Right atrium auricular region (tissue), 2 donors: ENCODE measurements around the gene DGAT2. TPM values are rescaled to one million over a fixed set of nuclear protein-coding genes. Genes with fewer than 3 reads are reported as not detected.

Experiments used
- DNase-seq: peaks from one replicate; pipeline ENCODE4 v3.0.0-alpha.2; 2019; ENCODE audit warnings: low spot score
- H3K27ac ChIP-seq, 2 donors: fragments of 200-600 bp; sonication (generic); 1 replicate in 1 of 2; 2 replicates in 1 of 2; pipeline ENCODE4 v1.5.1; 2016 to 2019
- H3K27me3 ChIP-seq, 2 donors: fragments of 200-600 bp; sonication (generic); one replicate each; pipeline versions ENCODE4 v1.5.1 to v1.6.0; 2017 to 2019
- H3K36me3 ChIP-seq: fragments of 200-600 bp; sonication (generic); one replicate; pipeline ENCODE4 v1.5.1; 2016
- H3K4me1 ChIP-seq, 2 donors: fragments of 200-600 bp; sonication (generic); one replicate each; pipeline versions ENCODE4 v1.5.1 to v1.6.0; 2017 to 2019
- H3K4me3 ChIP-seq, 2 donors: fragments of 200-600 bp; sonication (generic); 1 replicate in 1 of 2; 2 replicates in 1 of 2; pipeline ENCODE4 v1.5.1; 2017 to 2019; ENCODE audit warnings: mild to moderate bottlenecking in 1 of 2, moderate library complexity in 1 of 2
- H3K9me3 ChIP-seq, 2 donors: fragments of 200-600 bp; sonication (generic); one replicate each; pipeline ENCODE4 v1.5.1; 2019
- CTCF ChIP-seq, 2 donors: fragments of 200-600 bp; sonication (generic); IDR thresholded peaks; one replicate each; pipeline ENCODE4 v1.5.1; 2019; ENCODE audit warnings: antibody characterized with exemption in 2 of 2
- total RNA-seq, 2 donors: library from RNA; depleted of rRNA; stranded (reverse); fragments of >200 nt; gene quantifications; one replicate each; pipeline ENCODE4 v1.1.0, GENCODE V29; 2016

DGAT2 gene
- total RNA-seq, 2 donors from 2014 or later: 2.7 to 27.7 TPM

DNA sequence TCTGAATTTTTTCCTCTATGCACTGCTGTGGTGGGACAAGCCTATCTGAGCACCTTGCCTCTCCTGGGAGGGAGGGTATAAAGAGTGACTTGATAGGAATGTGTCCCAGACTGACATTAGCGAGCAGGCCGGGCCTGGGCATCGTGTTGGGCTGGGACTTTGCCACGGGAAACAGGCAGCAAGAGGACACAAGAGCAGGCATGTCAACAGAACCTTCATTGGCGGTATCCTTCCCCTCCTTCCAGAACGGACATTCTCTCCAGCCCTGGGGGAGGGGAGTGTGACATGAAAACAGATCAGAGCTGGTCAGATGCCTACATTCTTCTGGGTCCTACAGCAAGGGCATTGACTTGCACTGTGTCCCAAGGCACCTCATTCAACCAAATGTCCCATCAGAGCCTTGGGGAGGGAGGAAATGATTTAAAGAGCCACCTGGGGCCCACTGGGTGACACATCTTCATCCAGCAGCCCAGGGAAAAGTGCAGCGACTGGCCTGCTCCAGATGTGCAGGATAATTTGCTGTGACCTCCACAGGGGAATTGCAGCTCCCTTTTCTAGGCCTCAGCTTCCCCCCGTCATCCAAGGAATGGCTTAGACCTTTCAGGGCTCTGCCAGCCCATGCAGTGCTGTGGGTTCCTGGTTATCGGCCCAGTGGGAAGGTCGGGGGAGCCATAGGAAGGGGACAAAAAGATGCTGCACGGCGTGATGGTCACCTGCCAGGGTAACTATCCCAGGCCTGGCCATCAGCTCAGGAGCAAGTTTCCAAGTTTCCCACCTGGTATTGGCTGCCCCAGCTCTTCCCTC, 24.6 kb downstream of the DGAT2 start:
- Histone ChIP-seq H3K27ac (no peak overlapping the region), H3K4me3 (no peak overlapping the region), H3K27me3 (no peaks in the 10 kb centered on the region), H3K9me3 (no peaks in the 10 kb centered on the region), H3K36me3 (no peaks in the 10 kb centered on the region), H3K4me1 (peaks cover 0 to 6% of the 10 kb centered on the region in 2 donors)
- TF ChIP-seq CTCF (IDR thresholded peaks at IDR 0.05): no peak
- no peak for DNase-seq

DNA sequence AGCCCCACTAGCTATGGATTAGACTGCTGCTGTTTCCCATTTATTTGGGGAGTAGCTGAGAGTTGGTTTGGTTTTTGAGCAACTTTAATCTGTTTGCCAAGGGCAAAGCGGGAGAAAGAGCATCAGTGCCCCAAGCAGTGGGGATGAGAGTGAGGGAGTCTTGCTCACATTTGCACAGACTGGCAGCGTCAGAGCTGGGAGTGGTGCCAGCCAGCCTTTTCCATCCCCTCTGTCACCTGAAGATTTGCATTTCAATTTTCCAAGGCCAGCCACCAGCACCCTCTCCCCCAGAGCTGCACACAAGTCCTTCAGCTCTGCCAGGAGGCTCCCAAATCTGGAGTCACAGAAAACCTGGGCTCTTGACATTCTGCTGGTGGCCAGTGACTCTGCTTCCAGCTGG, 25.4 kb downstream of the DGAT2 start:
- Histone ChIP-seq H3K27ac (no peak overlapping the region), H3K4me3 (no peak overlapping the region), H3K36me3 (no peaks in the 10 kb centered on the region), H3K27me3 (no peaks in the 10 kb centered on the region), H3K9me3 (no peaks in the 10 kb centered on the region), H3K4me1 (peaks cover 0 to 6% of the 10 kb centered on the region in 2 donors)
- DNase-seq: no peak
- no peak for TF ChIP-seq CTCF (IDR thresholded peaks at IDR 0.05)

- Histone ChIP-seq H3K27me3 (no peaks in the 10 kb centered on the region), H3K36me3 (no peaks in the 10 kb centered on the region), H3K4me3 (no peak overlapping the region), H3K4me1 (peaks cover 0 to 6% of the 10 kb centered on the region in 2 donors), H3K9me3 (no peaks in the 10 kb centered on the region), H3K27ac (no peak overlapping the region)
- no peak for DNase-seq
- no peak for TF ChIP-seq CTCF (IDR thresholded peaks at IDR 0.05)
These were observed 26.9 kb downstream of the DGAT2 start for GRCh38 chr11:75795276-75796090.

GRCh38 chr11:75796091-75796435, 27.5 kb downstream of the DGAT2 start:
- Histone ChIP-seq H3K27me3 (no peaks in the 10 kb centered on the region), H3K27ac (no peak overlapping the region), H3K36me3 (no peaks in the 10 kb centered on the region), H3K9me3 (no peaks in the 10 kb centered on the region), H3K4me3 (no peak overlapping the region), H3K4me1 (peaks cover 0 to 6% of the 10 kb centered on the region in 2 donors)
- no peak for DNase-seq
- TF ChIP-seq CTCF (IDR thresholded peaks at IDR 0.05): no peak

DNA sequence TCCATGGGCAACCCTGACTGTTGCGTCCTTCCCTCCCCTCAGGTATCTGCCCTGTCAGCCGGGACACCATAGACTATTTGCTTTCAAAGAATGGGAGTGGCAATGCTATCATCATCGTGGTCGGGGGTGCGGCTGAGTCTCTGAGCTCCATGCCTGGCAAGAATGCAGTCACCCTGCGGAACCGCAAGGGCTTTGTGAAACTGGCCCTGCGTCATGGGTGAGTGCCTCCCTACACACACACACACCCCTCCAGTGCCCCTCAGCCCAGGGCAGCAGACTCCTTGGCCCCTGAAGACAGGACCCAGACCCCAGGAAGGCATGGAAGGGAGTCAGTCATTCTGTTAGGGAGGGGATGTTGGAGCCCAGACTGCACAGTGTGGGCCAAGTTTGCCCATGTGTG, 28.5 kb downstream of the DGAT2 start:
- TF ChIP-seq CTCF (IDR thresholded peaks at IDR 0.05): no peak
- Histone ChIP-seq H3K27me3 (no peaks in the 10 kb centered on the region), H3K4me1 (peaks cover 0 to 6% of the 10 kb centered on the region in 2 donors), H3K27ac (no peak overlapping the region), H3K9me3 (no peaks in the 10 kb centered on the region), H3K4me3 (no peak overlapping the region), H3K36me3 (no peaks in the 10 kb centered on the region)
- DNase-seq: no peak
